HepG2 (cell line): ENCODE data around the gene EPHX1. TPM values are rescaled to one million over a fixed set of nuclear protein-coding genes. Genes with fewer than 3 reads are reported as not detected.
A peak's percentile ranks its signal among the peaks of the same experiment; 100 is the strongest.

Source experiments
- CENPT ChIP-seq: sonication (generic); formaldehyde crosslinking; IDR thresholded peaks from 2 replicates; pipeline ENCODE4 v1.8.0; 2022; ENCODE audit warnings: low read depth, mild to moderate bottlenecking, moderate library complexity, missing genetic modification reagents
- EHMT2 ChIP-seq: fragments of 200-600 bp; sonication (generic); IDR thresholded peaks from 2 replicates; pipeline ENCODE4 v1.7.0; 2017; ENCODE audit warnings: antibody characterized with exemption, low read depth, low read length, borderline replicate concordance
- HDAC1 ChIP-seq: sonication (generic); formaldehyde crosslinking; IDR thresholded peaks from 2 replicates; pipeline ENCODE4 v1.5.1; 2020; ENCODE audit warnings: mild to moderate bottlenecking, missing genetic modification reagents
- IRF2 ChIP-seq: IDR thresholded peaks from 2 replicates; pipeline ENCODE4 v1.6.1; 2018; ENCODE audit warnings: missing genetic modification reagents, missing compliant biosample characterization
- NR2F1 ChIP-seq, 2 experiments: fragments of 450-650 bp in 1 of 2; formaldehyde crosslinking in 1 of 2; IDR thresholded peaks; 2 replicates each; pipeline versions ENCODE4 v1.5.0 to v1.6.1; 2016 to 2020; ENCODE audit warnings: mild to moderate bottlenecking in 1 of 2, missing compliant biosample characterization in 1 of 2, missing genetic modification reagents in 1 of 2, moderate library complexity in 1 of 2
- RARA ChIP-seq: IDR thresholded peaks from 2 replicates; pipeline ENCODE4 v1.6.1; 2016; ENCODE audit warnings: missing genetic modification reagents, missing compliant biosample characterization
- RBM22 ChIP-seq: fragments of 200-400 bp; formaldehyde crosslinking; optimal IDR thresholded peaks from 2 replicates; pipeline ENCODE3; 2017; ENCODE audit warnings: mild to moderate bottlenecking, low read length, moderate library complexity
- SALL1 ChIP-seq: sonication (generic); formaldehyde crosslinking; IDR thresholded peaks from 2 replicates; pipeline ENCODE4 v1.8.0; 2022; ENCODE audit warnings: mild to moderate bottlenecking, missing genetic modification reagents
- SP140L ChIP-seq: sonication (generic); formaldehyde crosslinking; IDR thresholded peaks from 2 replicates; pipeline ENCODE4 v1.4.0; 2020; ENCODE audit warnings: missing genetic modification reagents, borderline replicate concordance
- ZIK1 ChIP-seq: sonication (generic); formaldehyde crosslinking; IDR thresholded peaks from 2 replicates; pipeline ENCODE4 v1.5.0; 2020; ENCODE audit warnings: mild to moderate bottlenecking, low read depth, missing genetic modification reagents, borderline replicate concordance
- ZKSCAN1 ChIP-seq: fragments of 150-350 bp; IDR thresholded peaks from 2 replicates; pipeline ENCODE4 v1.6.1; 2014; ENCODE audit warnings: low read length
- ZNF333 ChIP-seq: sonication (generic); formaldehyde crosslinking; IDR thresholded peaks from 2 replicates; pipeline ENCODE4 v1.4.0; 2020; ENCODE audit warnings: mild to moderate bottlenecking, missing genetic modification reagents, borderline replicate concordance
- ZNF530 ChIP-seq: sonication (generic); formaldehyde crosslinking; IDR thresholded peaks from 2 replicates; pipeline ENCODE4 v1.5.0; 2020; ENCODE audit warnings: low read depth, mild to moderate bottlenecking, missing genetic modification reagents
- ZNF713 ChIP-seq: sonication (generic); formaldehyde crosslinking; IDR thresholded peaks from 2 replicates; pipeline ENCODE4 v1.4.0; 2020; ENCODE audit warnings: mild to moderate bottlenecking, missing genetic modification reagents
- polyA plus RNA-seq, 8 experiments: library from polyadenylated mRNA; depleted of rRNA in 3 of 8; stranded (reverse) in 7 of 8; unstranded in 1 of 8; fragments of >200 nt; fragmentation: Illumina TruSeq in 4 of 8; extraction: Trizol in 4 of 8; gene quantifications; 2 replicates each; pipeline versions ENCODE4 v1.2.1 to v1.2.3, GENCODE V29; 2011 to 2016; ENCODE audit warnings: low read depth in 4 of 8, missing spikeins in 1 of 8, mixed read lengths in 1 of 8; ENCODE audit not compliant: insufficient read depth in 1 of 8
- total RNA-seq, 5 experiments: library from RNA; depleted of rRNA; stranded (reverse); fragments of >200 nt; fragmentation: Illumina TruSeq; extraction: Trizol; gene quantifications; 2 replicates each; pipeline ENCODE4 v1.2.3, GENCODE V29; 2016; ENCODE audit warnings: low read depth in 1 of 5
- TF ChIP-seq, protein P1 (sequence below): IDR thresholded peaks from 2 replicates; pipeline ENCODE4 v1.4.0; 2020; ENCODE audit warnings: mild to moderate bottlenecking, missing genetic modification reagents
- TF ChIP-seq, protein P2 (sequence below): fragments of 450-650 bp; IDR thresholded peaks from 2 replicates; pipeline ENCODE4 v1.6.1; 2017; ENCODE audit warnings: mild to moderate bottlenecking
- TF ChIP-seq, protein P3 (sequence below), 2 experiments: IDR thresholded peaks; 2 replicates each; pipeline ENCODE4 v1.6.1; 2011 to 2012; ENCODE audit warnings: low read length in 2 of 2, borderline replicate concordance in 1 of 2, low read depth in 1 of 2, mild to moderate bottlenecking in 1 of 2, moderate library complexity in 1 of 2
- TF ChIP-seq, protein P4 (sequence below): sonication (generic); formaldehyde crosslinking; IDR thresholded peaks from 2 replicates; pipeline ENCODE4 v1.4.0; 2020; ENCODE audit warnings: mild to moderate bottlenecking, missing genetic modification reagents
- TF ChIP-seq, protein P5 (sequence below): sonication (generic); formaldehyde crosslinking; IDR thresholded peaks from 2 replicates; pipeline ENCODE4 v1.4.0; 2020; ENCODE audit warnings: low read depth, mild to moderate bottlenecking, missing genetic modification reagents

Gene EPHX1
- total and polyA plus RNA-seq, 2 of the 13 experiments (the other 11 are each of a cell fraction or from before 2014, with no cell fraction given): 27.7 to 36.5 TPM

DNA sequence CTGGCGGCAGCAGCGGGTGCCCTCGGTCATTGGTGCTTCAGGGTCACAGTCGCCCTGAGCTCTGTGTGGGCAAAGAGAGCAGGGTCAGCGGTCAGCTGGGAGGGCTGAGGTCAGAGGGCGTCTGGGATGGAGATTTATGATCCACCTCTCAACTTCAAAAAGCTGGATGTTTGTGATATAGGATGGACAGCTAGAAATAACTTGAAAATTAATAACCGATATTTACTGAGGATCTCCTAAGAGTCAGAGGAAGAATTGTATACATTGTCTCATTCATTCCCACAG is 77.0 kb downstream of the EPHX1 start (continued):
- TF ChIP-seq, protein P1, sequence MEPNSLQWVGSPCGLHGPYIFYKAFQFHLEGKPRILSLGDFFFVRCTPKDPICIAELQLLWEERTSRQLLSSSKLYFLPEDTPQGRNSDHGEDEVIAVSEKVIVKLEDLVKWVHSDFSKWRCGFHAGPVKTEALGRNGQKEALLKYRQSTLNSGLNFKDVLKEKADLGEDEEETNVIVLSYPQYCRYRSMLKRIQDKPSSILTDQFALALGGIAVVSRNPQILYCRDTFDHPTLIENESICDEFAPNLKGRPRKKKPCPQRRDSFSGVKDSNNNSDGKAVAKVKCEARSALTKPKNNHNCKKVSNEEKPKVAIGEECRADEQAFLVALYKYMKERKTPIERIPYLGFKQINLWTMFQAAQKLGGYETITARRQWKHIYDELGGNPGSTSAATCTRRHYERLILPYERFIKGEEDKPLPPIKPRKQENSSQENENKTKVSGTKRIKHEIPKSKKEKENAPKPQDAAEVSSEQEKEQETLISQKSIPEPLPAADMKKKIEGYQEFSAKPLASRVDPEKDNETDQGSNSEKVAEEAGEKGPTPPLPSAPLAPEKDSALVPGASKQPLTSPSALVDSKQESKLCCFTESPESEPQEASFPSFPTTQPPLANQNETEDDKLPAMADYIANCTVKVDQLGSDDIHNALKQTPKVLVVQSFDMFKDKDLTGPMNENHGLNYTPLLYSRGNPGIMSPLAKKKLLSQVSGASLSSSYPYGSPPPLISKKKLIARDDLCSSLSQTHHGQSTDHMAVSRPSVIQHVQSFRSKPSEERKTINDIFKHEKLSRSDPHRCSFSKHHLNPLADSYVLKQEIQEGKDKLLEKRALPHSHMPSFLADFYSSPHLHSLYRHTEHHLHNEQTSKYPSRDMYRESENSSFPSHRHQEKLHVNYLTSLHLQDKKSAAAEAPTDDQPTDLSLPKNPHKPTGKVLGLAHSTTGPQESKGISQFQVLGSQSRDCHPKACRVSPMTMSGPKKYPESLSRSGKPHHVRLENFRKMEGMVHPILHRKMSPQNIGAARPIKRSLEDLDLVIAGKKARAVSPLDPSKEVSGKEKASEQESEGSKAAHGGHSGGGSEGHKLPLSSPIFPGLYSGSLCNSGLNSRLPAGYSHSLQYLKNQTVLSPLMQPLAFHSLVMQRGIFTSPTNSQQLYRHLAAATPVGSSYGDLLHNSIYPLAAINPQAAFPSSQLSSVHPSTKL (CRISPR knock-in tag): 0 out of 2 replicates have a peak, but pooled peaks have one; percentile 13
- TF ChIP-seq HDAC1 (CRISPR knock-in tag) (no peak), ZNF530 (CRISPR knock-in tag) (no peak), RARA (CRISPR knock-in tag) (peak; percentile 33), SP140L (CRISPR knock-in tag) (no peak), ZNF713 (CRISPR knock-in tag) (no peak), EHMT2 (no peak), NR2F1 (CRISPR knock-in tag; IDR thresholded peaks at IDR 0.05) (peak in 1 of 2 experiments; percentile 42; a peak in 1 of 4 replicates), RBM22 (no peak), IRF2 (no peak), SALL1 (peak; percentile 38; the same call in 1 of the 2 replicates), ZNF333 (CRISPR knock-in tag) (no peak), ZKSCAN1 (no peak), ZIK1 (CRISPR knock-in tag) (no peak), CENPT (CRISPR knock-in tag) (no peak)
- TF ChIP-seq, protein P2, sequence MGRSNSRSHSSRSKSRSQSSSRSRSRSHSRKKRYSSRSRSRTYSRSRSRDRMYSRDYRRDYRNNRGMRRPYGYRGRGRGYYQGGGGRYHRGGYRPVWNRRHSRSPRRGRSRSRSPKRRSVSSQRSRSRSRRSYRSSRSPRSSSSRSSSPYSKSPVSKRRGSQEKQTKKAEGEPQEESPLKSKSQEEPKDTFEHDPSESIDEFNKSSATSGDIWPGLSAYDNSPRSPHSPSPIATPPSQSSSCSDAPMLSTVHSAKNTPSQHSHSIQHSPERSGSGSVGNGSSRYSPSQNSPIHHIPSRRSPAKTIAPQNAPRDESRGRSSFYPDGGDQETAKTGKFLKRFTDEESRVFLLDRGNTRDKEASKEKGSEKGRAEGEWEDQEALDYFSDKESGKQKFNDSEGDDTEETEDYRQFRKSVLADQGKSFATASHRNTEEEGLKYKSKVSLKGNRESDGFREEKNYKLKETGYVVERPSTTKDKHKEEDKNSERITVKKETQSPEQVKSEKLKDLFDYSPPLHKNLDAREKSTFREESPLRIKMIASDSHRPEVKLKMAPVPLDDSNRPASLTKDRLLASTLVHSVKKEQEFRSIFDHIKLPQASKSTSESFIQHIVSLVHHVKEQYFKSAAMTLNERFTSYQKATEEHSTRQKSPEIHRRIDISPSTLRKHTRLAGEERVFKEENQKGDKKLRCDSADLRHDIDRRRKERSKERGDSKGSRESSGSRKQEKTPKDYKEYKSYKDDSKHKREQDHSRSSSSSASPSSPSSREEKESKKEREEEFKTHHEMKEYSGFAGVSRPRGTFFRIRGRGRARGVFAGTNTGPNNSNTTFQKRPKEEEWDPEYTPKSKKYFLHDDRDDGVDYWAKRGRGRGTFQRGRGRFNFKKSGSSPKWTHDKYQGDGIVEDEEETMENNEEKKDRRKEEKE: no peak
- TF ChIP-seq, protein P3, sequence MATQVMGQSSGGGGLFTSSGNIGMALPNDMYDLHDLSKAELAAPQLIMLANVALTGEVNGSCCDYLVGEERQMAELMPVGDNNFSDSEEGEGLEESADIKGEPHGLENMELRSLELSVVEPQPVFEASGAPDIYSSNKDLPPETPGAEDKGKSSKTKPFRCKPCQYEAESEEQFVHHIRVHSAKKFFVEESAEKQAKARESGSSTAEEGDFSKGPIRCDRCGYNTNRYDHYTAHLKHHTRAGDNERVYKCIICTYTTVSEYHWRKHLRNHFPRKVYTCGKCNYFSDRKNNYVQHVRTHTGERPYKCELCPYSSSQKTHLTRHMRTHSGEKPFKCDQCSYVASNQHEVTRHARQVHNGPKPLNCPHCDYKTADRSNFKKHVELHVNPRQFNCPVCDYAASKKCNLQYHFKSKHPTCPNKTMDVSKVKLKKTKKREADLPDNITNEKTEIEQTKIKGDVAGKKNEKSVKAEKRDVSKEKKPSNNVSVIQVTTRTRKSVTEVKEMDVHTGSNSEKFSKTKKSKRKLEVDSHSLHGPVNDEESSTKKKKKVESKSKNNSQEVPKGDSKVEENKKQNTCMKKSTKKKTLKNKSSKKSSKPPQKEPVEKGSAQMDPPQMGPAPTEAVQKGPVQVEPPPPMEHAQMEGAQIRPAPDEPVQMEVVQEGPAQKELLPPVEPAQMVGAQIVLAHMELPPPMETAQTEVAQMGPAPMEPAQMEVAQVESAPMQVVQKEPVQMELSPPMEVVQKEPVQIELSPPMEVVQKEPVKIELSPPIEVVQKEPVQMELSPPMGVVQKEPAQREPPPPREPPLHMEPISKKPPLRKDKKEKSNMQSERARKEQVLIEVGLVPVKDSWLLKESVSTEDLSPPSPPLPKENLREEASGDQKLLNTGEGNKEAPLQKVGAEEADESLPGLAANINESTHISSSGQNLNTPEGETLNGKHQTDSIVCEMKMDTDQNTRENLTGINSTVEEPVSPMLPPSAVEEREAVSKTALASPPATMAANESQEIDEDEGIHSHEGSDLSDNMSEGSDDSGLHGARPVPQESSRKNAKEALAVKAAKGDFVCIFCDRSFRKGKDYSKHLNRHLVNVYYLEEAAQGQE (IDR thresholded peaks at IDR 0.05; ENCODE audit: borderline replicate concordance in 1 of 2, low read depth in 1 of 2, low read length in 2 of 2): no peak
- TF ChIP-seq, protein P4, sequence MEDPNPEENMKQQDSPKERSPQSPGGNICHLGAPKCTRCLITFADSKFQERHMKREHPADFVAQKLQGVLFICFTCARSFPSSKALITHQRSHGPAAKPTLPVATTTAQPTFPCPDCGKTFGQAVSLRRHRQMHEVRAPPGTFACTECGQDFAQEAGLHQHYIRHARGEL (CRISPR knock-in tag): no peak
- TF ChIP-seq, protein P5, sequence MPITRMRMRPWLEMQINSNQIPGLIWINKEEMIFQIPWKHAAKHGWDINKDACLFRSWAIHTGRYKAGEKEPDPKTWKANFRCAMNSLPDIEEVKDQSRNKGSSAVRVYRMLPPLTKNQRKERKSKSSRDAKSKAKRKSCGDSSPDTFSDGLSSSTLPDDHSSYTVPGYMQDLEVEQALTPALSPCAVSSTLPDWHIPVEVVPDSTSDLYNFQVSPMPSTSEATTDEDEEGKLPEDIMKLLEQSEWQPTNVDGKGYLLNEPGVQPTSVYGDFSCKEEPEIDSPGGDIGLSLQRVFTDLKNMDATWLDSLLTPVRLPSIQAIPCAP (CRISPR knock-in tag): no peak
